ENCODE results near the gene EPHB1. TPM values are rescaled to one million over a fixed set of nuclear protein-coding genes. Genes with fewer than 3 reads are reported as not detected.

Gene EPHB1
- total RNA-seq, 1 donor, result 1.3 TPM

- no peak overlapping the region for H3K4me3 ChIP-seq (ENCODE audit: low read depth, low read length)
- DNase-seq (ENCODE audit: low read depth), result no peak
- no peak for TF ChIP-seq CTCF (IDR thresholded peaks at IDR 0.05; ENCODE audit: insufficient read depth, low read depth, low read length)
These were observed 214.0 kb downstream of the EPHB1 start for GRCh38 chr3:135009014-135009413.

GRCh38 chr3:135012101-135012500, 217.0 kb downstream of the EPHB1 start:
- H3K4me3 ChIP-seq (ENCODE audit: low read depth, low read length), result no peak overlapping the region
- no peak for DNase-seq (ENCODE audit: low read depth)
- no peak for TF ChIP-seq CTCF (IDR thresholded peaks at IDR 0.05; ENCODE audit: insufficient read depth, low read depth, low read length)

- TF ChIP-seq CTCF (IDR thresholded peaks at IDR 0.05; ENCODE audit: insufficient read depth, low read depth, low read length), result no peak
- H3K4me3 ChIP-seq (ENCODE audit: low read depth, low read length), result no peak overlapping the region
- no peak for DNase-seq (ENCODE audit: low read depth)
These were observed 218.1 kb downstream of the EPHB1 start for GRCh38 chr3:135013206-135013605.

- DNase-seq (ENCODE audit: low read depth), result peak; percentile 23
- H3K4me3 ChIP-seq (ENCODE audit: low read depth, low read length), result no peak overlapping the region
- no peak for TF ChIP-seq CTCF (IDR thresholded peaks at IDR 0.05; ENCODE audit: insufficient read depth, low read depth, low read length)
These were observed 219.5 kb downstream of the EPHB1 start for GRCh38 chr3:135014566-135014965.

GRCh38 chr3:135017003-135017893, 222.2 kb downstream of the EPHB1 start:
- no peak for DNase-seq (ENCODE audit: low read depth)
- TF ChIP-seq CTCF (IDR thresholded peaks at IDR 0.05; ENCODE audit: insufficient read depth, low read depth, low read length), result no peak
- no peak overlapping the region for H3K4me3 ChIP-seq (ENCODE audit: low read depth, low read length)

GRCh38 chr3:135018149-135018923, 223.3 kb downstream of the EPHB1 start:
- no peak for TF ChIP-seq CTCF (IDR thresholded peaks at IDR 0.05; ENCODE audit: insufficient read depth, low read depth, low read length)
- no peak overlapping the region for H3K4me3 ChIP-seq (ENCODE audit: low read depth, low read length)
- DNase-seq (ENCODE audit: low read depth), result no peak
